H1 (cell line): ENCODE results near the gene ADCK2. TPM values are rescaled to one million over a fixed set of nuclear protein-coding genes. Genes with fewer than 3 reads are reported as not detected.

ENCODE experiments used
- BACH1 ChIP-seq: IDR thresholded peaks from 2 replicates; pipeline ENCODE4 v1.6.1; 2012; ENCODE audit warnings: low read length, improper control_type of control experiment
- CEBPB ChIP-seq: IDR thresholded peaks from 2 replicates; pipeline ENCODE4 v1.6.1; 2012; ENCODE audit warnings: low read depth, low read length
- CHD7 ChIP-seq: fragments of 300-600 bp; sonication (generic); IDR thresholded peaks from 2 replicates; pipeline ENCODE4 v1.7.1; 2012; ENCODE audit warnings: low read length, moderate library complexity, mild to moderate bottlenecking, inconsistent platforms; ENCODE audit not compliant: insufficient replicate concordance
- JUN ChIP-seq: IDR thresholded peaks from 2 replicates; pipeline ENCODE4 v1.6.1; 2011; ENCODE audit warnings: low read depth, mild to moderate bottlenecking, improper control_type of control experiment, low read length
- JUND ChIP-seq: IDR thresholded peaks from 2 replicates; pipeline ENCODE4 v1.6.1; 2011; ENCODE audit warnings: mild to moderate bottlenecking, improper control_type of control experiment, low read length
- SIX5 ChIP-seq: IDR thresholded peaks from 2 replicates; pipeline ENCODE4 v1.6.1; 2011; ENCODE audit warnings: mild to moderate bottlenecking, low read depth, low read length
- SP4 ChIP-seq: IDR thresholded peaks from 2 replicates; pipeline ENCODE4 v1.6.1; 2012; ENCODE audit warnings: low read length, inconsistent platforms
- USF2 ChIP-seq: IDR thresholded peaks from 2 replicates; pipeline ENCODE4 v1.6.1; 2011; ENCODE audit warnings: low read length, improper control_type of control experiment
- YY1 ChIP-seq: IDR thresholded peaks from 2 replicates; pipeline ENCODE4 v1.6.1; 2011; ENCODE audit warnings: low read depth, mild to moderate bottlenecking, low read length
- polyA plus RNA-seq, 7 experiments: library from polyadenylated mRNA; depleted of rRNA in 3 of 7; stranded (reverse) in 5 of 7; unstranded in 2 of 7; fragments of >200 nt in 5 of 7; fragments of 200-250 nt in 2 of 7; gene quantifications; 1 replicate in 5 of 7; 2 replicates in 1 of 7; 4 replicates in 1 of 7; pipeline versions ENCODE4 v1.2.1 to v1.2.3, GENCODE V29; 2011 to 2013; ENCODE audit warnings: missing spikeins in 2 of 7, mixed read lengths in 2 of 7
- total RNA-seq: library from RNA; stranded (reverse); fragmentation: NEBNext Ultra II Directional; extraction: Animal tissue kit (Norgen Biotek cat#: 25700); gene quantifications from 2 replicates; pipeline ENCODE4 v1.2.1, GENCODE V29; 2021
- TF ChIP-seq, protein P1 (sequence below): IDR thresholded peaks from 2 replicates; pipeline ENCODE4 v1.6.1; 2011; ENCODE audit warnings: low read depth, mild to moderate bottlenecking, low read length; ENCODE audit not compliant: insufficient read depth

Gene ADCK2
- total and polyA plus RNA-seq, 2 of the 8 experiments (the other 6 are each of a cell fraction or from before 2014, with no cell fraction given), result 6.9 to 11.7 TPM

- TF ChIP-seq USF2 (no peak), SP4 (no peak), JUN (no peak), JUND (no peak), YY1 (no peak), BACH1 (no peak), CEBPB (no peak), CHD7 (no peak), SIX5 (no peak)
- TF ChIP-seq, protein P1, sequence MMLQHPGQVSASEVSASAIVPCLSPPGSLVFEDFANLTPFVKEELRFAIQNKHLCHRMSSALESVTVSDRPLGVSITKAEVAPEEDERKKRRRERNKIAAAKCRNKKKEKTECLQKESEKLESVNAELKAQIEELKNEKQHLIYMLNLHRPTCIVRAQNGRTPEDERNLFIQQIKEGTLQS, result no peak
Observed at GRCh38 chr7:140680886-140681285, 8.1 kb downstream of the ADCK2 start (continued).
